ENCODE results near the gene ZNF330.

Gene ZNF330

DNA sequence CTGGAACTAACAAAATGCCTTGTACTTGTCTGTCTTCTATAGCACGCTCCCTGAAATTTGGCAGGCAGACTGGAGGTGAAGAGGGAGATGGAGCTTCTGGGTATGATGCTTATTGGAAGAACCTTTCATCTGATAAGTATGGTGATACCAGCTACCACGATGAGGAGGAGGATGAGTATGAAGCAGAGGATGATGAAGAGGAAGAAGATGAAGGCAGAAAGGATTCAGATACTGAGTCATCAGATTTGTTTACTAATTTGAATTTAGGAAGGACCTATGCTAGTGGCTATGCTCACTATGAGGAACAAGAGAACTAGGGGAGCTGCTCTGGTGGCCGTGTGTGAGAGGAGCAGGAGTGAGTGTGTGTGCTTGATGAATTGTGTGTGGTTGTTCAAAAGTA, 13.0 kb downstream of the ZNF330 start:
- H3K4me3 ChIP-seq (replicated peaks; ENCODE audit: low read depth, low read length), result no peak overlapping the region
- TF ChIP-seq, protein P1, sequence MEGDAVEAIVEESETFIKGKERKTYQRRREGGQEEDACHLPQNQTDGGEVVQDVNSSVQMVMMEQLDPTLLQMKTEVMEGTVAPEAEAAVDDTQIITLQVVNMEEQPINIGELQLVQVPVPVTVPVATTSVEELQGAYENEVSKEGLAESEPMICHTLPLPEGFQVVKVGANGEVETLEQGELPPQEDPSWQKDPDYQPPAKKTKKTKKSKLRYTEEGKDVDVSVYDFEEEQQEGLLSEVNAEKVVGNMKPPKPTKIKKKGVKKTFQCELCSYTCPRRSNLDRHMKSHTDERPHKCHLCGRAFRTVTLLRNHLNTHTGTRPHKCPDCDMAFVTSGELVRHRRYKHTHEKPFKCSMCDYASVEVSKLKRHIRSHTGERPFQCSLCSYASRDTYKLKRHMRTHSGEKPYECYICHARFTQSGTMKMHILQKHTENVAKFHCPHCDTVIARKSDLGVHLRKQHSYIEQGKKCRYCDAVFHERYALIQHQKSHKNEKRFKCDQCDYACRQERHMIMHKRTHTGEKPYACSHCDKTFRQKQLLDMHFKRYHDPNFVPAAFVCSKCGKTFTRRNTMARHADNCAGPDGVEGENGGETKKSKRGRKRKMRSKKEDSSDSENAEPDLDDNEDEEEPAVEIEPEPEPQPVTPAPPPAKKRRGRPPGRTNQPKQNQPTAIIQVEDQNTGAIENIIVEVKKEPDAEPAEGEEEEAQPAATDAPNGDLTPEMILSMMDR (IDR thresholded peaks at IDR 0.05; ENCODE audit: low read depth, low read length, missing control alignments), result no peak
- DNase-seq (ENCODE audit: extremely low read depth, low read depth), result no peak

DNA sequence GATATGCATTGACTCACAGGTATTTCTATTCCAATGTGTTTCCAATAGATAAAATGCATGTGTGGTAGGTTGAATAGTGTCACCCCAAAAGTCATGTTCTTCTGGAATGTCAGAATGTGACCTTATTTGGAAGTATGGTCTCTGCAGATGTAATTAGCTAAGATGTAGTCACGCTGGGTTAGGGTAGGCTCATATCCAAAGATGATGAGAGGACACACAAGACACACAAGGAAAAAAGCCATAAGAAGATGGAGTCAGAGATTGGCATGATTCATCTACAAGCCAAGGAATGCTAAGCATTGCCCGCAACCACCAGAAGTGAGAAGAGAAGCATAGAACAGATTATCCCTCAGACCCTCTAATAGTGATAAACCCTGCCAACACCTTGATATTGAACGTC, 17.5 kb downstream of the ZNF330 start:
- no peak overlapping the region for H3K4me3 ChIP-seq (replicated peaks; ENCODE audit: low read depth, low read length)
- DNase-seq (ENCODE audit: extremely low read depth, low read depth), result no peak
- TF ChIP-seq, protein P1 (IDR thresholded peaks at IDR 0.05; ENCODE audit: low read depth, low read length, missing control alignments), result no peak

DNA sequence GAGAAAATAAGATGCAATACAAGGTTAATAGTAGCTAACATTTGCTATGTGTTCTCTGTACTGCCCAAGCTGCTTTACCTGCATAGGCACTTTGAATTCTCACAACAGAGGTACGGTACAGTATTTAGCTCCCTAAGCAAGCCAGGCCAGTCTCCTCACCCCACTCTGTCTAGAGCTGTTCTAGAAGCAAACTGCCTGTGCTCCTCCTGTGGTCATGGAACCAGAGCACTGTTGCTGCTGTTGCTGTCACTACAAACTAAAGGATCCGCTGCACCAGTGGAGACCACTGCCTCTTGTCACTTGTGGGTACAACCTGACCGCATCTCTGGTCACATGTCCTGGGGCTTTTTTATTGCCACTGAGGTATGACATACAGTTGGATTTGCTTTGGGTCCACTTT, 19.6 kb downstream of the ZNF330 start:
- no peak overlapping the region for H3K4me3 ChIP-seq (replicated peaks; ENCODE audit: low read depth, low read length)
- TF ChIP-seq, protein P1 (IDR thresholded peaks at IDR 0.05; ENCODE audit: low read depth, low read length, missing control alignments), result no peak
- DNase-seq (ENCODE audit: extremely low read depth, low read depth), result no peak

DNA sequence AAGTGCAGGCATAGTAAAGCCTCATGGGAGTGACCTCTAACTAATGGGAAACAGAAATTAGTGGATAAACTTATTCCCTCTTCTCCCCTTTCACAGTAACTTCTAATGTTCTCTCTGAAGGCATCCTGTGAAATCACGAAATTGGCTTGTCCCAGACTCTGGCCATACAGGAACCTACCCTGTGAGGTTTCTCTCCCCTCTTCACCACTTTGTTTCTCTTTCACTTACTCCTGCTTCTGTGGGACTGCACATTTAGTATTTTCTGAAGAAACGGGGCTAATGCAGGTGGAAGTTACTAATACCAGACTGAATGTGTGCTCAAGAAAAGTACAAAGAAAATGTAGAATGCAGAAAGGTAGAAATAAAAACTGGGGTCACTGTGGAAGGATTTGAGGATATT, 20.0 kb downstream of the ZNF330 start:
- TF ChIP-seq, protein P1 (IDR thresholded peaks at IDR 0.05; ENCODE audit: low read depth, low read length, missing control alignments), result no peak
- no peak for DNase-seq (ENCODE audit: extremely low read depth, low read depth)

DNA sequence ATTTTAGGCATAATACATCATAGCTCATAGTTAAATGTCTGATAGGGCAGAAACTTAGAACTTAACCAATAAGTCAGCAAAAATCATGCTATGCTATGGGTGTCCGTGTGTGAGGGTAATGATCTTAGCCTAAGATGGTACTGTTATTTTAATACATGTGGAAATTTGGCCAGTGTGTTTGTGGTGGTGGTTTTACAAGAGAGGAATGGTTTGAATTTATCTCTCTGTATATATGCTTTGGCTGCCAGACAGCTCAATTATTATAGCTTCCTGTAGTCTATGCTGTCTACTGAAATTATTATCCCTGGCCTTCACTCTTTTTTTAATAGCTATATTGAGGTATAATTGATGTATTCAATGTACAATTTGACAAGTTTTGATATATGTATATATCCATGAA, 21.3 kb downstream of the ZNF330 start:
- no peak overlapping the region for H3K4me3 ChIP-seq (replicated peaks; ENCODE audit: low read depth, low read length)
- no peak for DNase-seq (ENCODE audit: extremely low read depth, low read depth)
- TF ChIP-seq, protein P1 (IDR thresholded peaks at IDR 0.05; ENCODE audit: low read depth, low read length, missing control alignments), result no peak

More for the DNA sequence above, 20.0 kb downstream of the ZNF330 start:
- no peak overlapping the region for H3K4me3 ChIP-seq (replicated peaks; ENCODE audit: low read depth, low read length)

DNA sequence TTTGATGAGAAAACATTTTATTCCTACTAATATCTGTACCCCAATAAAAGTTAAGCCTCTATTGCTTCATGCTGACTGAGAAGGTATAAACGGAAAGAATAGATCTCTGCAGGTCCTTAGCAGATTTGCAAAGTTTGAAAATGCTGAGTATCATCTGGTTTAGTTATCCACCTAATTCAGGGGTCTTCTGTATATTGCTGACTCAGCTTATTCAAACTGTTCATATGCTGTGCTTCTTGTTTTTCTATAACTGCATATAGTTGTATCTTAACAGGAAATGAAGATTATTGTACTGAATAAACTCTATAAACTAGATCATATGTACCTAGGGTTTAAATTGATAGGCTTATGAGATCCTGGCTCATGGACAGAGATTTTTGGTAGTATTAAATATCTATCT, 23.7 kb downstream of the ZNF330 start:
- TF ChIP-seq, protein P1 (IDR thresholded peaks at IDR 0.05; ENCODE audit: low read depth, low read length, missing control alignments), result no peak
- DNase-seq (ENCODE audit: extremely low read depth, low read depth), result no peak
- no peak overlapping the region for H3K4me3 ChIP-seq (replicated peaks; ENCODE audit: low read depth, low read length)

DNA sequence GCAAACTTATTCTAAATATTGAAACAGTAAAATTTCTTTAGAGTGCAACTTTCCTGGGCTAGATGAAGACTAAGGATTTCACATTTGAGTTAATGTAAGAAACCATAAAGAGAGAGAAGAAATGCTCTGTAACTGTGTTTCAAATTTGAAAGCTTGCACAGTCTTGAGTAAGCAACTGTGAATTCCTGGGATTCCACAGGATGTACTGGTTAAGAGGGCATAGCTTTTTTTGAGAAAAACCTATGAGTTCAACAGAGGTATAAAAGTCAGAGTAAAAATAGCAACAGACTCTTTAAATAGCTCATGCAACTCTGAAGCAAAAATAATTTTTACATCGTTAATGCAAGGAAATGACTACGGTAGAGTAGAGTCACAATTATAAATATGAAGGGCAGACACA, 25.5 kb downstream of the ZNF330 start:
- peak; percentile 14 for DNase-seq (ENCODE audit: extremely low read depth, low read depth)
- no peak overlapping the region for H3K4me3 ChIP-seq (replicated peaks; ENCODE audit: low read depth, low read length)
- TF ChIP-seq, protein P1 (IDR thresholded peaks at IDR 0.05; ENCODE audit: low read depth, low read length, missing control alignments), result no peak
